HepG2 (cell line): ENCODE results near the gene DTNB. TPM values are rescaled to one million over a fixed set of nuclear protein-coding genes. Genes with fewer than 3 reads are reported as not detected.

ENCODE experiments used
- ATAC-seq: fragments of 200-7000 bp; cut with Tn5 transposase; 3 replicates; pipeline ENCODE4 v1.9.1; 2020; ENCODE audit warnings: mild to moderate bottlenecking, moderate library complexity
- BruUV-seq: library from RNA; stranded (reverse); fragments of 400-500 nt; replicated peaks from 2 replicates; lab custom pipeline; 2021; lab: Mats Ljungman, UMichigan
- CTCF ChIA-PET: fragments of 300-600 bp; formaldehyde crosslinking; extraction: SDS; loops from one replicate; lab custom pipeline; 2021; ENCODE audit warnings: low total read pairs, inconsistent platforms, low intra/inter-chr PET ratio; lab: Yijun Ruan, JAX
- POLR2A ChIA-PET: fragments of 350-600 bp; sonication (Branson Sonifier 250); formaldehyde crosslinking; loops from one replicate; lab custom pipeline; 2020; ENCODE audit warnings: antibody characterized with exemption, inconsistent platforms; lab: Yijun Ruan, JAX
- DNase-seq: peaks from one replicate; pipeline ENCODE4 v3.0.0-alpha.2; 2015; ENCODE audit warnings: low spot score
- FAIRE-seq: peaks from 3 replicates; lab custom pipeline; 2011; peaks lifted over from hg19 to GRCh38; lab: Jason Lieb, UNC
- H2AFZ ChIP-seq: one replicate; pipeline ENCODE4 v1.6.1; 2011; ENCODE audit warnings: low read length, inconsistent platforms
- H3K27ac ChIP-seq: fragments of 300-600 bp; 3 replicates; pipeline ENCODE4 v1.8.0; 2011; ENCODE audit warnings: mixed run types, mild to moderate bottlenecking, mixed read lengths, low read length, inconsistent platforms; ENCODE audit not compliant: insufficient read depth; ENCODE audit errors: extremely low read length
- H3K27me3 ChIP-seq, 2 experiments: fragments of 200-600 bp in 1 of 2; 2 replicates in 1 of 2; 3 replicates in 1 of 2; pipeline versions ENCODE4 v1.6.0 to v1.8.0; 2011; ENCODE audit warnings: low read length in 2 of 2, mild to moderate bottlenecking in 2 of 2, moderate library complexity in 2 of 2, inconsistent platforms in 1 of 2; ENCODE audit not compliant: insufficient read depth in 2 of 2, control insufficient read depth in 1 of 2
- H3K36me3 ChIP-seq, 2 experiments: fragments of 200-600 bp in 1 of 2; replicated peaks in 1 of 2; 2 replicates in 1 of 2; 3 replicates in 1 of 2; pipeline versions ENCODE4 v1.5.1 to v1.8.0; 2011; ENCODE audit warnings: low read length in 2 of 2, inconsistent platforms in 1 of 2; ENCODE audit not compliant: insufficient read depth in 2 of 2, control insufficient read depth in 1 of 2
- H3K4me1 ChIP-seq: 2 replicates; pipeline ENCODE4 v1.5.1; 2012; ENCODE audit warnings: low read length, inconsistent platforms; ENCODE audit not compliant: insufficient read depth
- H3K4me2 ChIP-seq: 2 replicates; pipeline ENCODE4 v1.6.0; 2011; ENCODE audit warnings: low read depth, low read length, inconsistent platforms
- H3K4me3 ChIP-seq, 3 experiments: fragments of 200-600 bp in 1 of 3; sonication (generic), shearing (Covaris generic) in 1 of 3; replicated peaks in 1 of 3; 2 replicates each; pipeline ENCODE4 v1.5.1; 2011 to 2016; ENCODE audit warnings: low read length in 3 of 3, inconsistent platforms in 2 of 3, low read depth in 2 of 3, mild to moderate bottlenecking in 2 of 3, control low read depth in 1 of 3, mixed read lengths in 1 of 3; ENCODE audit not compliant: insufficient read depth in 1 of 3
- H3K79me2 ChIP-seq: one replicate; pipeline ENCODE4 v1.6.1; 2011; ENCODE audit warnings: low read length, inconsistent platforms; ENCODE audit not compliant: insufficient read depth
- H3K9ac ChIP-seq: 2 replicates; pipeline ENCODE4 v1.6.0; 2011; ENCODE audit warnings: mild to moderate bottlenecking, low read depth, low read length, inconsistent platforms; ENCODE audit not compliant: insufficient read depth
- H3K9me3 ChIP-seq: 2 replicates; pipeline ENCODE4 v1.5.1; 2012; ENCODE audit warnings: mild to moderate bottlenecking, low read length
- H4K20me1 ChIP-seq: 2 replicates; pipeline ENCODE4 v1.6.0; 2011; ENCODE audit warnings: inconsistent platforms, mild to moderate bottlenecking, low read length, moderate library complexity; ENCODE audit not compliant: insufficient read depth
- HNRNPL ChIP-seq: fragments of 200-400 bp; formaldehyde crosslinking; IDR thresholded peaks from 2 replicates; pipeline ENCODE4 v1.6.1; 2017; ENCODE audit warnings: mild to moderate bottlenecking, low read depth, low read length
- HOXA5 ChIP-seq: sonication (generic); formaldehyde crosslinking; IDR thresholded peaks from 2 replicates; pipeline ENCODE4 v1.4.0; 2020; ENCODE audit warnings: missing genetic modification reagents
- NCOA5 ChIP-seq: sonication (generic); formaldehyde crosslinking; IDR thresholded peaks from 2 replicates; pipeline ENCODE4 v1.4.0; 2020; ENCODE audit warnings: missing genetic modification reagents
- REXO4 ChIP-seq: sonication (generic); formaldehyde crosslinking; IDR thresholded peaks from 2 replicates; pipeline ENCODE4 v1.8.0; 2022; ENCODE audit warnings: missing genetic modification reagents, mild to moderate bottlenecking, borderline replicate concordance
- RXRB ChIP-seq: IDR thresholded peaks from 2 replicates; pipeline ENCODE4 v1.6.1; 2016; ENCODE audit warnings: borderline replicate concordance, missing genetic modification reagents, missing compliant biosample characterization
- SCMH1 ChIP-seq: sonication (generic); formaldehyde crosslinking; IDR thresholded peaks from 2 replicates; pipeline ENCODE4 v1.9.0; 2021; ENCODE audit warnings: missing genetic modification reagents, mild to moderate bottlenecking, borderline replicate concordance
- SP5 ChIP-seq: IDR thresholded peaks from 2 replicates; pipeline ENCODE4 v1.6.1; 2016; ENCODE audit warnings: low read depth, borderline replicate concordance
- ZNF205 ChIP-seq: IDR thresholded peaks from 2 replicates; pipeline ENCODE4 v1.6.1; 2018; ENCODE audit warnings: missing biosample characterization, missing genetic modification reagents
- ZNF382 ChIP-seq: sonication (generic); formaldehyde crosslinking; IDR thresholded peaks from 2 replicates; pipeline ENCODE4 v1.5.0; 2020; ENCODE audit warnings: missing genetic modification reagents, mild to moderate bottlenecking, borderline replicate concordance
- ZNF616 ChIP-seq: sonication (generic); formaldehyde crosslinking; IDR thresholded peaks from 2 replicates; pipeline ENCODE4 v1.5.0; 2020; ENCODE audit warnings: low read depth, mild to moderate bottlenecking, missing genetic modification reagents
- ZSCAN20 ChIP-seq: sonication (generic); formaldehyde crosslinking; IDR thresholded peaks from 2 replicates; pipeline ENCODE4 v1.4.0; 2020; ENCODE audit warnings: missing genetic modification reagents, mild to moderate bottlenecking, borderline replicate concordance
- ZSCAN25 ChIP-seq: sonication (generic); formaldehyde crosslinking; IDR thresholded peaks from 2 replicates; pipeline ENCODE4 v1.8.0; 2022; ENCODE audit warnings: mild to moderate bottlenecking, missing genetic modification reagents
- WGBS: methylation state at CpG from one replicate; pipeline ENCODE4 v1.1.6; 2017; ENCODE audit warnings: low lambda C conversion rate; 5-methylcytosine and 5-hydroxymethylcytosine counted together
- in situ Hi-C: cut with HindIII; loops from 2 replicates; pipeline ENCODE4 v1.10.0; 2017; ENCODE audit warnings: low pct_unique_long_range_greater_than_20kb; ENCODE audit not compliant: extremely low pct_ligation_motif_present
- intact Hi-C: fragments of 100-400 bp; cut with micrococcal nuclease; formaldehyde crosslinking; loops from one replicate; pipeline ENCODE4 v1.10.0; 2022; ENCODE audit not compliant: unreplicated experiment
- polyA plus RNA-seq, 8 experiments: library from polyadenylated mRNA; depleted of rRNA in 3 of 8; stranded (reverse) in 7 of 8; unstranded in 1 of 8; fragments of >200 nt; fragmentation: Illumina TruSeq in 4 of 8; extraction: Trizol in 4 of 8; gene quantifications; 2 replicates each; pipeline versions ENCODE4 v1.2.1 to v1.2.3, GENCODE V29; 2011 to 2016; ENCODE audit warnings: low read depth in 4 of 8, missing spikeins in 1 of 8, mixed read lengths in 1 of 8; ENCODE audit not compliant: insufficient read depth in 1 of 8
- total RNA-seq, 5 experiments: library from RNA; depleted of rRNA; stranded (reverse); fragments of >200 nt; fragmentation: Illumina TruSeq; extraction: Trizol; gene quantifications; 2 replicates each; pipeline ENCODE4 v1.2.3, GENCODE V29; 2016; ENCODE audit warnings: low read depth in 1 of 5
- TF ChIP-seq, protein P1 (sequence below): sonication (generic); formaldehyde crosslinking; IDR thresholded peaks from 2 replicates; pipeline ENCODE4 v1.8.0; 2022; ENCODE audit warnings: mild to moderate bottlenecking, missing genetic modification reagents
- TF ChIP-seq, protein P2 (sequence below): sonication (generic); formaldehyde crosslinking; IDR thresholded peaks from 2 replicates; pipeline ENCODE4 v1.4.0; 2020; ENCODE audit warnings: missing genetic modification reagents, borderline replicate concordance
- TF ChIP-seq, protein P3 (sequence below): sonication (generic); formaldehyde crosslinking; conservative IDR thresholded peaks from 2 replicates; pipeline ENCODE4 v1.8.0; 2022; ENCODE audit warnings: missing genetic modification reagents
- TF ChIP-seq, protein P4 (sequence below): sonication (generic); formaldehyde crosslinking; conservative IDR thresholded peaks from 2 replicates; pipeline ENCODE4 v1.4.0; 2020; ENCODE audit warnings: missing genetic modification reagents

DTNB gene
- total and polyA plus RNA-seq, 2 of the 13 experiments (the other 11 are each of a cell fraction or from before 2014, with no cell fraction given), result 14.4 to 23.9 TPM

DNA sequence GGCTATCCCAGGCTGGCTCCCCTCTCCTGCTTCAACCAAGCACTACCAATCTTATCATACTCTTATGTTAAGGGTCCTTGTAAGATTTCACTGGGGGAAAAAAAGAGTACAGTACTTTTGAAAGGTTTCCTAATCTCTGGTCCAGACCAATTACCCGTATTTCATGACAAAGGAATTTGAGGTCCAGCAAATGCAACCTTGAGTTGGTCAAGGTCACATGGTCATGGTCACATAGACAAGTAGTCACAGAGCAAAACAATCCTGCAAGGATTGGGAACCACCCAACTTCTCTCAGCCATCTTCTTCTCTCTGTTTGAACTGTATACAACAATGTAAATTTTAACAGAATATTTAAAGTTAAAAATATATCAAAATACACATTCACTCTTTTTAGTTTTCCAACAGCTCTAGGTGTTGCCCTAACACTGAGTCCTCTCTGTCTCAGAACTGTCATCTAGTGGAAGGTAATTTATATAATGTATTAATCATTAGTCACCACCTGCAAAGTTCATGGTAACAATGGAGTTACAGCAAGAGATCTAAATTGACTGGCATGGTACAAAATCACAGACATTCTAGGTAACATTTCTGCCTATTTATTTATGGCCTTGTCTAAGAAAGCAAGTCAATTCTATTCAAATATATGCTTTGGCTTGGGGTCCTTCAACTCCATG lies 21.5 kb downstream of the DTNB start:
- ATAC-seq (peak; percentile 52; the same call in 2 of the 3 replicates), DNase-seq (peak; percentile 65), FAIRE-seq (no peak)
- Histone ChIP-seq H2AFZ (no peak overlapping the region), H4K20me1 (no peaks in the 10 kb centered on the region), H3K9me3 (no peaks in the 10 kb centered on the region), H3K4me2 (no peak overlapping the region), H3K79me2 (no peaks in the 10 kb centered on the region), H3K4me3 (no peak overlapping the region), H3K27ac (no peak overlapping the region), H3K9ac (no peak overlapping the region), H3K4me1 (peaks cover 14% of the 10 kb centered on the region), H3K36me3 (no peaks in the 10 kb centered on the region; a peak in 2 of 5 replicates), H3K27me3 (no peaks in the 10 kb centered on the region)
- ChIA-PET CTCF (no interaction called here), POLR2A (no interaction called here)
- in situ Hi-C loops (no loop called here), intact Hi-C loops (no loop called here)
- no TSS peak for BruUV-seq
- 28% methylated on average over 1 of the region's 1 CpG for WGBS
- TF ChIP-seq, protein P1, sequence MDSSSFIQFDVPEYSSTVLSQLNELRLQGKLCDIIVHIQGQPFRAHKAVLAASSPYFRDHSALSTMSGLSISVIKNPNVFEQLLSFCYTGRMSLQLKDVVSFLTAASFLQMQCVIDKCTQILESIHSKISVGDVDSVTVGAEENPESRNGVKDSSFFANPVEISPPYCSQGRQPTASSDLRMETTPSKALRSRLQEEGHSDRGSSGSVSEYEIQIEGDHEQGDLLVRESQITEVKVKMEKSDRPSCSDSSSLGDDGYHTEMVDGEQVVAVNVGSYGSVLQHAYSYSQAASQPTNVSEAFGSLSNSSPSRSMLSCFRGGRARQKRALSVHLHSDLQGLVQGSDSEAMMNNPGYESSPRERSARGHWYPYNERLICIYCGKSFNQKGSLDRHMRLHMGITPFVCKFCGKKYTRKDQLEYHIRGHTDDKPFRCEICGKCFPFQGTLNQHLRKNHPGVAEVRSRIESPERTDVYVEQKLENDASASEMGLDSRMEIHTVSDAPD (CRISPR knock-in tag), result no peak
- TF ChIP-seq NCOA5 (CRISPR knock-in tag) (no peak), SP5 (CRISPR knock-in tag) (no peak), HOXA5 (no peak), HNRNPL (no peak), ZNF382 (no peak), ZSCAN20 (CRISPR knock-in tag) (no peak), RXRB (CRISPR knock-in tag) (peak; percentile 24; the same call in 1 of the 2 replicates), ZNF616 (CRISPR knock-in tag) (no peak), REXO4 (CRISPR knock-in tag) (no peak), SCMH1 (CRISPR knock-in tag) (no peak), ZSCAN25 (CRISPR knock-in tag) (no peak), ZNF205 (CRISPR knock-in tag) (no peak)
- TF ChIP-seq, protein P2, sequence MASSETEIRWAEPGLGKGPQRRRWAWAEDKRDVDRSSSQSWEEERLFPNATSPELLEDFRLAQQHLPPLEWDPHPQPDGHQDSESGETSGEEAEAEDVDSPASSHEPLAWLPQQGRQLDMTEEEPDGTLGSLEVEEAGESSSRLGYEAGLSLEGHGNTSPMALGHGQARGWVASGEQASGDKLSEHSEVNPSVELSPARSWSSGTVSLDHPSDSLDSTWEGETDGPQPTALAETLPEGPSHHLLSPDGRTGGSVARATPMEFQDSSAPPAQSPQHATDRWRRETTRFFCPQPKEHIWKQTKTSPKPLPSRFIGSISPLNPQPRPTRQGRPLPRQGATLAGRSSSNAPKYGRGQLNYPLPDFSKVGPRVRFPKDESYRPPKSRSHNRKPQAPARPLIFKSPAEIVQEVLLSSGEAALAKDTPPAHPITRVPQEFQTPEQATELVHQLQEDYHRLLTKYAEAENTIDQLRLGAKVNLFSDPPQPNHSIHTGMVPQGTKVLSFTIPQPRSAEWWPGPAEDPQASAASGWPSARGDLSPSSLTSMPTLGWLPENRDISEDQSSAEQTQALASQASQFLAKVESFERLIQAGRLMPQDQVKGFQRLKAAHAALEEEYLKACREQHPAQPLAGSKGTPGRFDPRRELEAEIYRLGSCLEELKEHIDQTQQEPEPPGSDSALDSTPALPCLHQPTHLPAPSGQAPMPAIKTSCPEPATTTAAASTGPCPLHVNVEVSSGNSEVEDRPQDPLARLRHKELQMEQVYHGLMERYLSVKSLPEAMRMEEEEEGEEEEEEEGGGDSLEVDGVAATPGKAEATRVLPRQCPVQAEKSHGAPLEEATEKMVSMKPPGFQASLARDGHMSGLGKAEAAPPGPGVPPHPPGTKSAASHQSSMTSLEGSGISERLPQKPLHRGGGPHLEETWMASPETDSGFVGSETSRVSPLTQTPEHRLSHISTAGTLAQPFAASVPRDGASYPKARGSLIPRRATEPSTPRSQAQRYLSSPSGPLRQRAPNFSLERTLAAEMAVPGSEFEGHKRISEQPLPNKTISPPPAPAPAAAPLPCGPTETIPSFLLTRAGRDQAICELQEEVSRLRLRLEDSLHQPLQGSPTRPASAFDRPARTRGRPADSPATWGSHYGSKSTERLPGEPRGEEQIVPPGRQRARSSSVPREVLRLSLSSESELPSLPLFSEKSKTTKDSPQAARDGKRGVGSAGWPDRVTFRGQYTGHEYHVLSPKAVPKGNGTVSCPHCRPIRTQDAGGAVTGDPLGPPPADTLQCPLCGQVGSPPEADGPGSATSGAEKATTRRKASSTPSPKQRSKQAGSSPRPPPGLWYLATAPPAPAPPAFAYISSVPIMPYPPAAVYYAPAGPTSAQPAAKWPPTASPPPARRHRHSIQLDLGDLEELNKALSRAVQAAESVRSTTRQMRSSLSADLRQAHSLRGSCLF, result no peak
- TF ChIP-seq, protein P3, sequence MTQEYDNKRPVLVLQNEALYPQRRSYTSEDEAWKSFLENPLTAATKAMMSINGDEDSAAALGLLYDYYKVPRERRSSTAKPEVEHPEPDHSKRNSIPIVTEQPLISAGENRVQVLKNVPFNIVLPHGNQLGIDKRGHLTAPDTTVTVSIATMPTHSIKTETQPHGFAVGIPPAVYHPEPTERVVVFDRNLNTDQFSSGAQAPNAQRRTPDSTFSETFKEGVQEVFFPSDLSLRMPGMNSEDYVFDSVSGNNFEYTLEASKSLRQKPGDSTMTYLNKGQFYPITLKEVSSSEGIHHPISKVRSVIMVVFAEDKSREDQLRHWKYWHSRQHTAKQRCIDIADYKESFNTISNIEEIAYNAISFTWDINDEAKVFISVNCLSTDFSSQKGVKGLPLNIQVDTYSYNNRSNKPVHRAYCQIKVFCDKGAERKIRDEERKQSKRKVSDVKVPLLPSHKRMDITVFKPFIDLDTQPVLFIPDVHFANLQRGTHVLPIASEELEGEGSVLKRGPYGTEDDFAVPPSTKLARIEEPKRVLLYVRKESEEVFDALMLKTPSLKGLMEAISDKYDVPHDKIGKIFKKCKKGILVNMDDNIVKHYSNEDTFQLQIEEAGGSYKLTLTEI (CRISPR knock-in tag), result no peak
- TF ChIP-seq, protein P4, sequence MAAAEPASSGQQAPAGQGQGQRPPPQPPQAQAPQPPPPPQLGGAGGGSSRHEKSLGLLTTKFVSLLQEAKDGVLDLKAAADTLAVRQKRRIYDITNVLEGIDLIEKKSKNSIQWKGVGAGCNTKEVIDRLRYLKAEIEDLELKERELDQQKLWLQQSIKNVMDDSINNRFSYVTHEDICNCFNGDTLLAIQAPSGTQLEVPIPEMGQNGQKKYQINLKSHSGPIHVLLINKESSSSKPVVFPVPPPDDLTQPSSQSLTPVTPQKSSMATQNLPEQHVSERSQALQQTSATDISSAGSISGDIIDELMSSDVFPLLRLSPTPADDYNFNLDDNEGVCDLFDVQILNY, result no peak
